ENCODE data around the gene UNC5B.

UNC5B gene

GRCh38 chr10:71346731-71347130, 134.4 kb downstream of the UNC5B start:
- peaks cover 4% of the 10 kb centered on the region for H3K36me3 Mint-ChIP-seq (ENCODE audit: insufficient read depth)
- no peak overlapping the region for H3K4me3 Mint-ChIP-seq
- no peak for ATAC-seq (replicated peaks; ENCODE audit: extremely low read depth, poor library complexity, severe bottlenecking)
- peaks cover 25% of the 10 kb centered on the region for H3K4me1 Mint-ChIP-seq
- no peak for DNase-seq (ENCODE audit: low spot score in 2 of 2)
- no peak overlapping the region for H3K27ac Mint-ChIP-seq (ENCODE audit: low read depth)
- no peaks in the 10 kb centered on the region for H3K9me3 Mint-ChIP-seq
- no peaks in the 10 kb centered on the region for H3K27me3 Mint-ChIP-seq

- DNase-seq (ENCODE audit: low spot score in 2 of 2) (no peak), ATAC-seq (replicated peaks; ENCODE audit: extremely low read depth, poor library complexity, severe bottlenecking) (no peak)
- Mint-ChIP-seq H3K9me3 (no peaks in the 10 kb centered on the region), H3K4me1 (peaks cover 25% of the 10 kb centered on the region), H3K27me3 (no peaks in the 10 kb centered on the region), H3K4me3 (no peak overlapping the region), H3K36me3 (ENCODE audit: insufficient read depth) (peaks cover 6% of the 10 kb centered on the region), H3K27ac (ENCODE audit: low read depth) (no peak overlapping the region)
Measured at GRCh38 chr10:71347587-71348395, 135.4 kb downstream of the UNC5B start.

- DNase-seq (ENCODE audit: low spot score in 2 of 2) (no peak), ATAC-seq (replicated peaks; ENCODE audit: extremely low read depth, poor library complexity, severe bottlenecking) (no peak)
- H3K4me3 Mint-ChIP-seq: no peak overlapping the region
- H3K36me3 Mint-ChIP-seq (ENCODE audit: insufficient read depth): peaks cover 4% of the 10 kb centered on the region
- no peaks in the 10 kb centered on the region for H3K9me3 Mint-ChIP-seq
- H3K27me3 Mint-ChIP-seq: no peaks in the 10 kb centered on the region
- no peak overlapping the region for H3K27ac Mint-ChIP-seq (ENCODE audit: low read depth)
- H3K4me1 Mint-ChIP-seq: peaks cover 25% of the 10 kb centered on the region
Measured at GRCh38 chr10:71348850-71349249, 136.5 kb downstream of the UNC5B start.

GRCh38 chr10:71349406-71349805, 137.0 kb downstream of the UNC5B start:
- H3K4me1 Mint-ChIP-seq: peaks cover 25% of the 10 kb centered on the region
- DNase-seq (ENCODE audit: low spot score in 2 of 2) (no peak), ATAC-seq (replicated peaks; ENCODE audit: extremely low read depth, poor library complexity, severe bottlenecking) (no peak)
- no peak overlapping the region for H3K4me3 Mint-ChIP-seq
- no peaks in the 10 kb centered on the region for H3K27me3 Mint-ChIP-seq
- H3K9me3 Mint-ChIP-seq: no peaks in the 10 kb centered on the region
- no peak overlapping the region for H3K27ac Mint-ChIP-seq (ENCODE audit: low read depth)
- peaks cover 7% of the 10 kb centered on the region for H3K36me3 Mint-ChIP-seq (ENCODE audit: insufficient read depth)

GRCh38 chr10:71351087-71351486, 138.7 kb downstream of the UNC5B start:
- Mint-ChIP-seq H3K27ac (ENCODE audit: low read depth) (no peak overlapping the region), H3K4me1 (peaks cover 18% of the 10 kb centered on the region)

GRCh38 chr10:71351628-71352319, 139.4 kb downstream of the UNC5B start:
- DNase-seq (ENCODE audit: low spot score in 2 of 2): no peak
- Mint-ChIP-seq H3K36me3 (ENCODE audit: insufficient read depth) (peaks cover 12% of the 10 kb centered on the region), H3K9me3 (no peaks in the 10 kb centered on the region), H3K4me1 (peaks cover 18% of the 10 kb centered on the region), H3K27me3 (no peaks in the 10 kb centered on the region), H3K27ac (ENCODE audit: low read depth) (no peak overlapping the region), H3K4me3 (no peak overlapping the region)
- no peak for ATAC-seq (replicated peaks; ENCODE audit: extremely low read depth, poor library complexity, severe bottlenecking)

More at GRCh38 chr10:71351087-71351486, 138.7 kb downstream of the UNC5B start:
- Mint-ChIP-seq H3K4me3 (no peak overlapping the region), H3K36me3 (ENCODE audit: insufficient read depth) (peaks cover 11% of the 10 kb centered on the region), H3K27me3 (no peaks in the 10 kb centered on the region), H3K9me3 (no peaks in the 10 kb centered on the region)
- DNase-seq (ENCODE audit: low spot score in 2 of 2) (no peak), ATAC-seq (replicated peaks; ENCODE audit: extremely low read depth, poor library complexity, severe bottlenecking) (no peak)

All from central memory CD8-positive, alpha-beta T cell (primary cell).